Stimulated activated CD4-positive, alpha-beta T cell treated with anti-CD3 and anti-CD28 coated beads, Interleukin-4, amount 100 ng/mL, for 4 hours (primary cell): ENCODE results near the gene LRRC75A.
A peak's percentile ranks its signal among the peaks of the same experiment; 100 is the strongest.

Experiments
- DNase-seq, 2 experiments: peaks; one replicate each; pipeline ENCODE4 v3.0.0-alpha.2; 2020

Gene LRRC75A

GRCh38 chr17:16492613-16493530, 879 bp upstream of the LRRC75A start:
- no peak for DNase-seq

- peak in 1 of 2 experiments; percentile 4 for DNase-seq
Measured at GRCh38 chr17:16491131-16491702, 776 bp downstream of the LRRC75A start.

- DNase-seq = no peak
Measured at GRCh38 chr17:16489431-16489830, 2.6 kb downstream of the LRRC75A start.

GRCh38 chr17:16488968-16489337, 3.0 kb downstream of the LRRC75A start:
- DNase-seq = no peak

- DNase-seq = no peak
Measured at GRCh38 chr17:16488186-16488967, 3.6 kb downstream of the LRRC75A start.

- no peak for DNase-seq
Measured at GRCh38 chr17:16486373-16487250, 5.4 kb downstream of the LRRC75A start.

- no peak for DNase-seq
Measured at GRCh38 chr17:16484445-16485175, 7.4 kb downstream of the LRRC75A start.

GRCh38 chr17:16483021-16483645, 8.9 kb downstream of the LRRC75A start:
- DNase-seq = no peak

GRCh38 chr17:16482253-16482652, 9.7 kb downstream of the LRRC75A start:
- DNase-seq = no peak

GRCh38 chr17:16480995-16481394, 11.0 kb downstream of the LRRC75A start:
- DNase-seq = no peak

GRCh38 chr17:16479264-16479663, 12.7 kb downstream of the LRRC75A start:
- no peak for DNase-seq

- no peak for DNase-seq
Measured at GRCh38 chr17:16478649-16479048, 13.3 kb downstream of the LRRC75A start.

GRCh38 chr17:16477666-16478065, 14.3 kb downstream of the LRRC75A start:
- DNase-seq = no peak

- DNase-seq = no peak
Measured at GRCh38 chr17:16477255-16477654, 14.7 kb downstream of the LRRC75A start.

- DNase-seq = no peak
Measured at GRCh38 chr17:16475179-16475704, 16.8 kb downstream of the LRRC75A start.

- no peak for DNase-seq
Measured at GRCh38 chr17:16474012-16474725, 17.8 kb downstream of the LRRC75A start.

GRCh38 chr17:16473044-16474011, 18.7 kb downstream of the LRRC75A start:
- no peak for DNase-seq

- no peak for DNase-seq
Measured at GRCh38 chr17:16472539-16472938, 19.5 kb downstream of the LRRC75A start.

- DNase-seq = no peak
Measured at GRCh38 chr17:16471295-16471694, 20.7 kb downstream of the LRRC75A start.
